CD4-positive, alpha-beta T cell (primary cell): Measurements from ENCODE around the gene KCNJ10. TPM values are rescaled to one million over a fixed set of nuclear protein-coding genes. Genes with fewer than 3 reads are reported as not detected.
"Not testable (repeated sequence)": the region's sequence is repeated elsewhere in the genome, so short reads cannot be mapped to it uniquely, and the experiment has no call there.

Experiments
- ATAC-seq: fragments of 200-7000 bp; cut with Tn5 transposase; one replicate; pipeline ENCODE4 v1.10.0; 2022; ENCODE audit warnings: mild to moderate bottlenecking; ENCODE audit not compliant: poor library complexity
- CTCF ChIA-PET: fragments of 350-600 bp; sonication (Branson Sonifier 250); formaldehyde crosslinking; loops from one replicate; lab custom pipeline; 2021; ENCODE audit warnings: antibody characterized with exemption, inconsistent platforms; lab: Charles Lee
- POLR2A ChIA-PET: fragments of 350-600 bp; sonication (Branson Sonifier 250); formaldehyde crosslinking; loops from one replicate; lab custom pipeline; 2021; ENCODE audit warnings: antibody characterized with exemption, inconsistent platforms; lab: Charles Lee
- DNase-seq, 14 experiments: peaks; one replicate each; pipeline ENCODE4 v3.0.0-alpha.2; 2013 to 2020; ENCODE audit warnings: mixed read lengths in 2 of 14
- H3K27ac ChIP-seq, 2 donors: one replicate each; pipeline versions ENCODE4 v1.5.1 to v1.7.0; 2013; ENCODE audit warnings: low read length in 2 of 2, low read depth in 1 of 2, mild to moderate bottlenecking in 1 of 2
- H3K27me3 ChIP-seq, 2 experiments: 1 replicate in 1 of 2; 2 replicates in 1 of 2; pipeline versions ENCODE4 v1.6.1 to v1.7.0; 2013; ENCODE audit warnings: low read length in 2 of 2, control low read depth in 1 of 2, mild to moderate bottlenecking in 1 of 2, moderate library complexity in 1 of 2; ENCODE audit not compliant: insufficient read depth in 2 of 2, control insufficient read depth in 1 of 2
- H3K36me3 ChIP-seq: one replicate; pipeline ENCODE4 v1.6.1; 2013; ENCODE audit warnings: low read length, control low read depth; ENCODE audit not compliant: insufficient read depth
- H3K4me1 ChIP-seq: one replicate; pipeline ENCODE4 v1.6.1; 2013; ENCODE audit warnings: low read length, control low read depth; ENCODE audit not compliant: insufficient read depth
- H3K4me3 ChIP-seq: one replicate; pipeline ENCODE4 v1.5.1; 2013; ENCODE audit warnings: mild to moderate bottlenecking, low read length, moderate library complexity
- H3K9me3 ChIP-seq, 2 experiments: 1 replicate in 1 of 2; 2 replicates in 1 of 2; pipeline versions ENCODE4 v1.6.1 to v1.7.0; 2013; ENCODE audit warnings: low read length in 2 of 2, mild to moderate bottlenecking in 2 of 2, control low read depth in 1 of 2, moderate library complexity in 1 of 2; ENCODE audit not compliant: control insufficient read depth in 1 of 2, insufficient read depth in 1 of 2
- H3K27ac Mint-ChIP-seq: one replicate; pipeline ENCODE4 v1.8.0; 2020; ENCODE audit warnings: mixed read lengths
- H3K27me3 Mint-ChIP-seq: one replicate; pipeline ENCODE4 v1.8.0; 2021; ENCODE audit warnings: mixed read lengths
- H3K36me3 Mint-ChIP-seq: one replicate; pipeline ENCODE4 v1.8.0; 2021; ENCODE audit warnings: low read depth, mixed read lengths
- H3K4me1 Mint-ChIP-seq: one replicate; pipeline ENCODE4 v1.8.0; 2021; ENCODE audit warnings: low read depth, mixed read lengths
- H3K4me3 Mint-ChIP-seq: one replicate; pipeline ENCODE4 v1.8.0; 2020; ENCODE audit warnings: mild to moderate bottlenecking, mixed read lengths
- H3K9me3 Mint-ChIP-seq: one replicate; pipeline ENCODE4 v1.8.0; 2020; ENCODE audit warnings: mixed read lengths
- intact Hi-C, 2 experiments: fragments of 100-400 bp; cut with DNase I in 1 of 2; cut with micrococcal nuclease in 1 of 2; formaldehyde crosslinking; loops; one replicate each; pipeline versions ENCODE4 v1.15.1 to v1.9.0; 2023 to 2025; cut with DNase I, micrococcal nuclease
- total RNA-seq, 174 experiments: library from RNA in 2 of 174; stranded (reverse) in 2 of 174; gene quantifications; one replicate each; pipeline ENCODE4 v1.2.3 and lab custom pipeline; 2021 to 2026
- TF ChIP-seq, protein P1 (sequence below): fragments of 200-600 bp; IDR thresholded peaks from one replicate; pipeline ENCODE4 v1.8.0; 2022; ENCODE audit warnings: antibody characterized with exemption, mild to moderate bottlenecking

The KCNJ10 gene
- total RNA-seq, 2 experiments from 2014 or later = not detected

DNA sequence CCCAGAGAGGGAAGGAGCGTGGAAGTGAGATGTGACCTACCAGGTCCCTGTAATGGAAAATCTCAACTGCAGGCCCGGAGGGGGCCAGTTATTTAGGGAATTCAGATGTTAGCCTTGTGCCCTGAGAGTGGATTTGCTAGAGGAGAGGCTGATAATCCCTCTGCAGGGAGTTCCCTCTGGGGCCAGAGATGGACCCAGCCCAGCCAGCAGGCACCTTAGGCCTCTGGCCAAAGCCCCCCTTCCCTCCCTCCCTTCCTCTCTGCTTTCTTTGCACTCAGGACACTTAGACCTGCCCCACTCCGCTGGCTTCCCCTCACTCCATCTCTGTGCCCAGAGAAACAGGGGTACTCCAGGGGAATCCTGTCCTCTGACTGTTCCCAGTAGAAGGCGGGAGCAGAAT lies 44.1 kb upstream of the KCNJ10 start:
- Mint-ChIP-seq H3K36me3 (no peaks in the 10 kb centered on the region), H3K9me3 (no peaks in the 10 kb centered on the region), H3K4me1 (no peaks in the 10 kb centered on the region), H3K27ac (no peak overlapping the region), H3K27me3 (peaks cover 20% of the 10 kb centered on the region), H3K4me3 (no peak overlapping the region)
- H3K9me3 ChIP-seq = no peaks in the 10 kb centered on the region
- H3K36me3 ChIP-seq = no peaks in the 10 kb centered on the region
- no peak overlapping the region for H3K4me3 ChIP-seq
- ChIA-PET POLR2A (no interaction called here), CTCF (no interaction called here)
- H3K27me3 ChIP-seq = peaks cover 7 to 21% of the 10 kb centered on the region in 2 experiments
- ATAC-seq (no peak), DNase-seq (no peak)
- no peak overlapping the region for H3K27ac ChIP-seq
- TF ChIP-seq, protein P1, sequence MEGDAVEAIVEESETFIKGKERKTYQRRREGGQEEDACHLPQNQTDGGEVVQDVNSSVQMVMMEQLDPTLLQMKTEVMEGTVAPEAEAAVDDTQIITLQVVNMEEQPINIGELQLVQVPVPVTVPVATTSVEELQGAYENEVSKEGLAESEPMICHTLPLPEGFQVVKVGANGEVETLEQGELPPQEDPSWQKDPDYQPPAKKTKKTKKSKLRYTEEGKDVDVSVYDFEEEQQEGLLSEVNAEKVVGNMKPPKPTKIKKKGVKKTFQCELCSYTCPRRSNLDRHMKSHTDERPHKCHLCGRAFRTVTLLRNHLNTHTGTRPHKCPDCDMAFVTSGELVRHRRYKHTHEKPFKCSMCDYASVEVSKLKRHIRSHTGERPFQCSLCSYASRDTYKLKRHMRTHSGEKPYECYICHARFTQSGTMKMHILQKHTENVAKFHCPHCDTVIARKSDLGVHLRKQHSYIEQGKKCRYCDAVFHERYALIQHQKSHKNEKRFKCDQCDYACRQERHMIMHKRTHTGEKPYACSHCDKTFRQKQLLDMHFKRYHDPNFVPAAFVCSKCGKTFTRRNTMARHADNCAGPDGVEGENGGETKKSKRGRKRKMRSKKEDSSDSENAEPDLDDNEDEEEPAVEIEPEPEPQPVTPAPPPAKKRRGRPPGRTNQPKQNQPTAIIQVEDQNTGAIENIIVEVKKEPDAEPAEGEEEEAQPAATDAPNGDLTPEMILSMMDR = no peak
- no peaks in the 10 kb centered on the region for H3K4me1 ChIP-seq
- intact Hi-C loops = no loop called here

DNA sequence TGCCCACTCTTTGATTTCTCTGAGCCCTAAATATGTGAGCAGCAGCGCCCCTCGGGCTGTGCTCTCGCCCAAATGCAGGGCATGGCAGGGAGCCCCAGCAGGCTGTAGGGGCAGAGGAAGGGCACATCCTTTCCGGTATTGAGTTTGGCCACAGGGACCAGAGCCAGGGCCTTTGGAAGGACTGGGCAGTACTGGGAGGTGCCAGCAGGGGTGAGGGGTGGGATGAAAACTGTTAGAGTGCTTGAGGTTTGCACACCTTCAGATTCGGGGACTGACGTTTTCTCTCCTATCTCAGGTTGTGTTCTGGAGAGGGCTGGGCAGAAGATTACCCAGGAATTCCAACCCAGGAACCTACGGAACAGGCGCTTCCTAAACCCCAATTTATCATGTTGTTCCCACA lies 43.4 kb upstream of the KCNJ10 start:
- Histone ChIP-seq H3K4me3 (no peak overlapping the region), H3K36me3 (no peaks in the 10 kb centered on the region), H3K27ac (no peak overlapping the region), H3K9me3 (no peaks in the 10 kb centered on the region), H3K27me3 (peaks cover 7 to 21% of the 10 kb centered on the region in 2 experiments), H3K4me1 (no peaks in the 10 kb centered on the region)
- ATAC-seq = no peak
- POLR2A ChIA-PET = no interaction called here
- TF ChIP-seq, protein P1 = no peak
- Mint-ChIP-seq H3K9me3 (no peaks in the 10 kb centered on the region), H3K27ac (no peak overlapping the region), H3K4me3 (no peak overlapping the region), H3K4me1 (no peaks in the 10 kb centered on the region), H3K36me3 (no peaks in the 10 kb centered on the region), H3K27me3 (peaks cover 23% of the 10 kb centered on the region)
- no peak for DNase-seq
- CTCF ChIA-PET = no interaction called here
- intact Hi-C loops = no loop called here

- POLR2A ChIA-PET = no interaction called here
- no peaks in the 10 kb centered on the region for H3K36me3 Mint-ChIP-seq
- CTCF ChIA-PET = no interaction called here
Measured at GRCh38 chr1:160112357-160112756, 42.4 kb upstream of the KCNJ10 start.

DNA sequence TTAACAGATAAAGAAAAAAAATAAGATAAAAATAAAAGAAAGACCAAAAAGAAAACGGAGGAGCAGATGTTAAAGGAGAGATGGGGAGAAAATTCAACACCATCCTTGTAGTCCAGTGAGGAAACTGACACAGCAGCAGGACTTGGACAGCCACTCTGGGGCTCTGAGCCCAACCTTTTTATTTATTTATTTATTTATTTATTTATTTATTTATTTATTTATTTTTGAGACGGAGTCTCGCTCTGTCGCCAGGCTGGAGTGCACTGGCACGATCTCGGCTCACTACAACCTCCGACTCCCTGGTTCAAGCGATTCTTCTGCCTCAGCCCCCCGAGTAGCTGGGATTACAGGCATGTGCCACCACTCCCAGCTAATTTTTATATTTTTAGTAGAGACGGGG lies 41.5 kb upstream of the KCNJ10 start:
- H3K27me3 ChIP-seq = peaks cover 3 to 12% of the 10 kb centered on the region in 2 experiments
- H3K9me3 ChIP-seq, H3K27ac Mint-ChIP-seq, intact Hi-C loops, H3K4me3 ChIP-seq, POLR2A ChIA-PET, H3K4me1 ChIP-seq, ATAC-seq, CTCF ChIA-PET, H3K4me1 Mint-ChIP-seq, H3K4me3 Mint-ChIP-seq, H3K27ac ChIP-seq, H3K9me3 Mint-ChIP-seq, H3K36me3 ChIP-seq, H3K36me3 Mint-ChIP-seq, DNase-seq: not testable (repeated sequence)
- peaks cover 19% of the 10 kb centered on the region for H3K27me3 Mint-ChIP-seq

More at GRCh38 chr1:160112357-160112756, 42.4 kb upstream of the KCNJ10 start:
- Mint-ChIP-seq H3K4me1 (no peaks in the 10 kb centered on the region), H3K27me3 (peaks cover 19% of the 10 kb centered on the region), H3K27ac (no peak overlapping the region), H3K4me3 (no peak overlapping the region), H3K9me3 (no peaks in the 10 kb centered on the region)
- ATAC-seq (no peak), DNase-seq (no peak)
- no peaks in the 10 kb centered on the region for H3K36me3 ChIP-seq
- no peaks in the 10 kb centered on the region for H3K4me1 ChIP-seq
- no peak overlapping the region for H3K4me3 ChIP-seq
- no peak overlapping the region for H3K27ac ChIP-seq
- peaks cover 7 to 19% of the 10 kb centered on the region in 2 experiments for H3K27me3 ChIP-seq
- no peaks in the 10 kb centered on the region for H3K9me3 ChIP-seq
- TF ChIP-seq, protein P1 = no peak
- intact Hi-C loops = no loop called here
